Stimulated activated CD4-positive, alpha-beta T cell treated with anti-CD3 and anti-CD28 coated beads, TNF-alpha, amount 100 ng/mL, for 4 hours (primary cell): Measurements from ENCODE around the gene CLMP.
"Not testable (repeated sequence)": the region's sequence is repeated elsewhere in the genome, so short reads cannot be mapped to it uniquely, and the experiment has no call there.

Experiments used
- DNase-seq, 3 experiments: peaks; one replicate each; pipeline ENCODE4 v3.0.0-alpha.2; 2020; ENCODE audit warnings: low read depth in 3 of 3

The CLMP gene

DNA sequence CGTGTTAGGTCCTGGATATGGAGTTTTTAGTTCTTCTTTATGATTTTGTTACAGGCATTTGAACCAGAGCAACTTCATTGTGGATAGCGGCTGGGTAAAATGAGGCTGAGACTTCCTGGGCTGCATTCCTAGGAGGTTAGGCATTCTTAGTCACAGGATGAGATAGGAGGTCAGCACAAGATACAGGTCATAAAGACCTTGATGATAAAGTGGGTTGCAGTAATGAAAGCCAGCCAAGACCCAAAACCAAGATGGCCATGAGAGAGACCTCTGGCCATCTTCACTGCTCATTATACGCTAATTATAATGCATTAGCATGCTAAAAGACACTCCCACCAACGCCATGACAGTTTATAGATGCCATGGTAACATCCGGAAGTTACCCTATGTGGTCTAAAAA, 23.4 kb upstream of the CLMP start:
- no peak for DNase-seq

DNA sequence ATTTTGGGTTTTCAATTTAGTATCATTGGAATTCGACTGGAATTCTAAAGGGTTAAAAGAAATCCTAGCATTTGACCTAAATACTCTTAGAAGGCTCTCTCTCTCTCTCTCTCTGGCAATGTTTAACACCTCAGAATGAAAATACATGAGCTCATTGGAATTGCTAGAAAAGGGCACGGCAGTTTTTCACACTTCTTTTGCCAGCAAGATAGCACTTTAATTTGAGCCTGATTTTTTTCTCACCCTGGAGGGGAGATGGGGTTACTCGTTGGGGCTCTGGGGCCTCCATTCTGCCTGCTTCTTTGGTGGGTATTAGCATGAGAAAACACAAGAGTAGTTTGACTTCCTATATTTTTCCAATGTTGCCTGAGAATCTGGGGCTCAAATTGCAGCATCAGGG, 22.8 kb upstream of the CLMP start:
- DNase-seq = no peak

GRCh38 chr11:123216249-123216648, 21.2 kb upstream of the CLMP start:
- no peak for DNase-seq

- DNase-seq = no peak
Observed at GRCh38 chr11:123214940-123215339, 19.9 kb upstream of the CLMP start.

- no peak for DNase-seq
Observed at GRCh38 chr11:123214396-123214795, 19.3 kb upstream of the CLMP start.

DNA sequence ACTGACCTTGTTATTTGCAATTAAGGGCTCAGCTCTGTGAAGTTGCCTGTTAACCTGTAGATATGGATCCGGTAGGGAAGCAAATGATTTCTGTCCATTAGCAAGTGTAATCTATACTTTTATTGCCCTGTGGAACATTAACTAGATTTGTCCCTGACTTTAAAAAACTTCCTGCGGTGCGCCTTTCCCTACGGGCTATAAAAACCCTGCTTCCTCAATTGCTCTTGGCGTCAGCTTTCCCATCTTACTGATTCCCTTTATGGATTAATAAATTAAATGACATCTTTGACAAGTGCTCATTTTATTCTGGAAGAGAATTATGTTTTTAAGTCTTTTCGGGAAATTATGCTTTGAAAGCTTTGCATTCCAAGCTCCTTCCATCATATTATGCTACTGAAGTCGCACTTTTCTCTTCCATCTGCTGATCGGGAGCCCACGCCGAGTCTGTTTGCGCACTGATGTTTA, 18.3 kb upstream of the CLMP start:
- no peak for DNase-seq

DNA sequence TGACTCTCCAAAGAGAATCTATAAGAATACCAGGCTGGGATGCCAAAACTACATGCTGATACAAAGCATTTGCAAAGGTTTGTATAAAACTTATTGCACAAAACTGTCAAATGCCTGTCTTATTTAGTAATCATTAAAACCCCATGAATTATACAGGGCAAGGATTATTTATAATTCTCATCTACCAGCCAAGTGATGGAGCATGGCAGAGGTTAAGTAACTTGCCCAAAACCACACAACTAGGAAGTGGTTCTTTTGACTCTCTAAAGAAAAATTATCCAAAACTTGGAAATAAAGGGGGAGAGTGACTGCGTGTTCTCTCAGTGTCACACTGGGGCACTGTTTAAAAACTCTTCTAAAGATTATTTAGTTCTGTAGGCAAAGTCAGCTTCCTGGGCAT, 17.4 kb upstream of the CLMP start:
- DNase-seq = no peak

DNA sequence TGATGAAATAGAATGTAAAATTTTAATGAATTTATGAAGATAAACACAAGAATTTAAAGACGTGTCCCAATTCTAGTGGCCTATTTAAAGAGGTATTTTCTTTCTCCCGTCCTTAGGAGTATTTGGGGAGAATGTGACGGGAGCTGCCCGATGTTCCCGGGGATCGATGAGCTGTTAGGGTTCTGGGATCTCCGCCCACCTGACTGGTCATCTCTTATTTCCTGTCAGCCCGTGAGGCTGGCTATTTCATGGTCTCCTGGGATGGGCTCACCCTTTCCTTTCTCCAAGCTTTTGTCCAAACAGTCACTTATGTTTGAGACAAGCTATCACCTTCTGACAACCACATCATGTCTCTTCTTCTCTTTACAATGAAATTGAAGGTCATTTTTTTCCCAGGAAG, 16.9 kb upstream of the CLMP start:
- no peak for DNase-seq

GRCh38 chr11:123211149-123211852, 16.3 kb upstream of the CLMP start:
- DNase-seq = no peak

- no peak for DNase-seq
Observed at GRCh38 chr11:123209591-123209990, 14.5 kb upstream of the CLMP start.

DNA sequence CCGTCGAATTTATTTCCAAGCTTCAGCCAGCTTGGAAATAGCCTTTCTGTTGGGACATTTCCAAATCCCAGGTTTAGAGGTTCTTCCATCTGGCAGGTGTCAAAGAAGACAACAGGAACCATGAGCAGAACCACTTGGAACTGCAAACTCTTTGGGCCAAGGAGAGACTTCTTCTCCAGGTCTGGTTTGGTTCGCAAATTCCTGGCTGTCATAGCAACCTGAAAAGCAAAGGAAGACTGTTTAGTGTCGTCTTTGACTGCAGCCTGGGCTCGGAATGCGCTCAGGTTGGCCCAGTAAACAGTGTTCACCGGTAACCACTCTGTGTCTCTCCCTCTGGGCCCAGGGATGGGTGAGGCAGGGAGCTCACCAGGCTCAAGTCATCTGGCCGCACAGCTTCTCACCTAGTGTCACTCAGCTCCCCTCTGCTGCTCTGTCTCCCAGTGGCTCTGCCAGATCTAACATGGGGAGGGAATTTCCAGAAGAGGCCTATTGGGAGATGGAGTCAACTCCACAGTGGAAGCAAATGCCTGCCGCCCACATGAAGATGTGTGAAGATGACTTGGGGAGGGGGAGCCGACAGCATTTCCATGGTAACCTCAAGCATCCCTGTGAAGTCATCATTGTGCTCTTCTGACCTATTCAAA, 11.9 kb upstream of the CLMP start:
- DNase-seq = no peak

DNA sequence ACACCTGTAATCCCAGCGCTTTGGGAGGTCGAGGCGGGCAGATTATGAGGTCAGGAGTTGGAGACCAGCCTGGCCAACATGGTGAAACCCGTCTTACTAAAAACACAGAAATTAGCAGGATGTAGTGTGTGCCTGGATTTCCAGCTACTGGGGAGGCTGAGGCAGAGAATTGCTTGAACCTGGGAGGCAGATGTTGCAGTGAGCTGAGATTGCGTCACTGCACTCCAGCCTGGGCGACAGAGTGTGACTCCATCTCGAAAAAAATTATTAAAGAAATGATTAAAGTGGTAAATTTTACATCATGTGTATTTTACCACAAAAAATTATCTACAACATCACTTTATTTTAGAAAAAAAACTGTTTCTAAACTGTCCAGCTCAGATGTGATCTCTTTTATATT, 11.0 kb upstream of the CLMP start:
- not testable (repeated sequence) for DNase-seq

DNA sequence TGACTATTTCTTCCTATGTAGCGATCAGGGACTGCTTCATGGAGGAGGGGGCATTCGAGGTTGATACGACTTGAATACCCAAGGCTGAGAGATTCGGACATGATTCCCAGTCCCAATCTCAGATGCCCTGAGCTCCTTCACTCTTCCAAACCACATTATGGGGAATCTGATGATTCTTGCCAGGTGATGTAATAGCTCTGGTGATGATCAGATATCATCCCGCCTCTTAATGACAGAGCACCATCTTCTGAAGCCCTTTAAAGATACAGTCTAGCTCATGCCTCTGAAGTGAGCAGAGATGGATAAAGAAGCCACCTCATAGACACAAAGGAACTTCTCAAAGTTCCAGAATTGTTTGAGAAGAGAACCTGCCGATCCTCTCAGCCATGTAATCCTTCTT, 8.9 kb upstream of the CLMP start:
- DNase-seq = no peak

DNA sequence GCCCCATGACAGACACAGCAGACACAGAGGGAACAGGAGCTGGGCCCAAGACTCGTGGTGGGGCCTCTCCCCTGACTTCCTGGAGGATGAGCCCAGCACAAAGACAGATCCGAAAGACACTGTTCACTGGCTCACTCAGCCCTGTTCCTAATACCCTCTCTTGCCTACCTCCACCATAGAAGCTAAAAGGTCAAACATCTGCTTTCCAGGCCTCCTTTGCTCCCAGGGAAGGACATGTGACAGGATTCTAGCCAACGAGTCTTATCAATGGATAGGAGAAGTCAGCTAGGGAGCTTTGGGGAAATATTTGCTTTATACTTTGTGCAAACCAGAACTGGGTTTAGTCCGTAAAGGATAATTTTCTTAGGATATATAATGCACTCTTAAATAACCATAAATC, 8.4 kb upstream of the CLMP start:
- DNase-seq = no peak

DNA sequence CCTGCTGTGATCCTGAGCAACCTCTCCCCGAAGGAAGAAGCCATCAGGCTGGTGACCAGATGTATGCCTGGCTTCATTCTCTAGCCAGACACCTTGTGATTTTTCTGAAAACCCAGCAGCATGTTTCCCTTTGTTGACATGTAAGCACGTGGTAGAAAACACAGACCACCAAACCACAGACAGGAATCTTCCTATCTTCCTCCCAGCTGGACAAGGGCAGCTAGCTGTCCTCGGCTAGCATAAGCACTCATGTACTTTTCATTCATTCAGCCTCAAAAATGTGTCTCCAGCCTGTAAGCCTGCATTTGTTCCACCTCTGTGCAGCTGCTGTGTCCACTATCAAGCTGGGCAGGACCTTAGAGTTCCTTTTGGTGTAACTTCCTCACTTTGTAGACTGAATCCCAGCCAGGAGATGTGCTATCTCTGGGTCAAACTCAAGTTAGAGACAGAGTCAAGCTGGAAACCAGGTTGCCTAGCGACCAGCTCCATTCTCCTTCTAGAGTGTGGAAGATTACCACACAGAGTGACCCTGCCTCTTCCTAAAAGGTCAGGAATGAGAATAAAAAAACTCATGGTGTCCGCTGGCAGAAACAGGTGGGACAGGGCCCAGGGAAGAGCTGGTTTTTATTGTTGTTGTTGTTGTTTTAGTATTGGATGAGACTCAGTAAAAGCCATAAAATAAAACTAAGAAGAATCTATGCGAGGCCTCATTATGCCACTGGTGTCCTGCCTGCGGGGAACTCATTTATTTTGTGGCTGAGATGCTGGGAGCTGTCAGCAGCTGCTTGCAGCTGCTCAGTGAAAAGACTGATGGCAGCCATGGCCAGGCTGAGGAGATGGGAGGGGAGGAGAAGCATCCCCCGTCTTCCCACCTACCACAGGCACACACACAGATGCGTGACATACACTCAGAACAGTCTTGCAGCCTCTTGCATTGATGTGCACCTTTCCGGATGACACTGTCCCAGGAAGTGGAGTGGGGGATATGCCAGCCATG, 7.4 kb upstream of the CLMP start:
- DNase-seq = no peak

DNA sequence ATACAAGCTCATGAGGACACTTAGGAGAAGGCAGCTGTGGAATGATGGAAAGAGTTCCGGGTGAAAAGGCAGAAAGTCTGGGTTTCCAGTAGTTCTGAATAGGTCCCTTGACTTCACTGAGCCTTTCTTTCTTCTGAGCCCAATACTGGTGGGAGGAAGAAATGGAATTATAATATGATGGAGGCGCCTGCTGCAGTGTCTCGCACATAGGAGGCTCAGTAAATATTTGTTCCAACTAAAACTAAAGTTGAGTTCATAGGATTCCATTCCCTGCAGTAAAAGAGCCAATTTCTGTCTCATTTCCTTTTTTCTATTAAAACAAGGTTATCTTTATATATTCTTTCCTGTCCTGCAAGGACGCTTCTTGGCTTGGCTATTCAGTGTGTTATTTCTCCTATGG, 5.2 kb upstream of the CLMP start:
- no peak for DNase-seq

DNA sequence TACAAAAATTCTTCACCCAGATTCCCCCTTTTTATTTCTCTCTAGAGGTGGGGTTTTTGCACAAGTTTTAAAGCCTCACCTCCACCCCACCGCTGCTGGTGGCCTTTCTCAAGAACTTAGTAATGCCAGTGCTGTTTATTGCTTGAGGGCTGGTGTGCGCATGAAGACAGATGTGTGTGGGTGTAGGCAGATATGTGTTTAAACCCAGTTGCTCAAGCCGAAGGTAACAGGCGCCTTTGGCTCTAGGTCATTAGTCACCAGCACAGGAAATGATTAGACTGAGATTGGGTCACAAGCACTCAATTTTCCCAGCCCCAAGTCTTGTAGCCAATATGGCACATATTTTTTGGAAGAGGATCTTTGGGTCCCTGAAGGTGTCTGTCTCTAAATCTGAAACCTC, 2.7 kb upstream of the CLMP start:
- no peak for DNase-seq

DNA sequence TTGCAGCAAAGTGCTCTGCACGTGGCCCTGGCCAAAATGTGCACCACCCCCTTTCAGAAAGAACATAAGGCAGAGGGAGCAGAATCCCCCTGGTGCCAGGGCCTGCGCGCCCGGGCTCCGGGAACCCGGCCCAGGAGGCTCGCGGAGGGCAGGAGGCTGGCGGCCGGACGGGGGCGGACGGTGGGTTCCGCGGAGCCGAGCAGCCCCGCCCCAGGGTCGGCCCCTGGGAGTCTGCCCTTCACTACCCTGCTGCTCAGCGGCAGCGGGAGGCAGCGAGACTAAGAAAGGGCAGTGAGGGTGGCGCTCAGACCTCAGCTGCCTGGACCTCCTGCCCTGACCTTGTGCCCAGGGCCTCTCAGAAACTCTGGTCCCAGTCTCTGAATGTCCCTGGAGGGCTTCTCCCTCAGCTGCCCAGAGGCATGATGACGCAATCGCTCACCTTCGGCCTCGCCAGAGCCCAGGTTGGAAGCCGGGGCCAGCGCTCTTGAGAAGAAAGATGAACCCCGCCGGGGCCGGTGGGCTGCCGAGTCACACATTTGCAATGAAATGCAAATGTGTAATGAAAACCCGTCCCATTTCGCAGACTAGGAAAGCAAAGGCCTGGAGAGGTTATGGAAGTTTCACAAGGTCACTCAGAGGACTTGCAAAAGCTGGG, 1.1 kb upstream of the CLMP start:
- no peak for DNase-seq

DNA sequence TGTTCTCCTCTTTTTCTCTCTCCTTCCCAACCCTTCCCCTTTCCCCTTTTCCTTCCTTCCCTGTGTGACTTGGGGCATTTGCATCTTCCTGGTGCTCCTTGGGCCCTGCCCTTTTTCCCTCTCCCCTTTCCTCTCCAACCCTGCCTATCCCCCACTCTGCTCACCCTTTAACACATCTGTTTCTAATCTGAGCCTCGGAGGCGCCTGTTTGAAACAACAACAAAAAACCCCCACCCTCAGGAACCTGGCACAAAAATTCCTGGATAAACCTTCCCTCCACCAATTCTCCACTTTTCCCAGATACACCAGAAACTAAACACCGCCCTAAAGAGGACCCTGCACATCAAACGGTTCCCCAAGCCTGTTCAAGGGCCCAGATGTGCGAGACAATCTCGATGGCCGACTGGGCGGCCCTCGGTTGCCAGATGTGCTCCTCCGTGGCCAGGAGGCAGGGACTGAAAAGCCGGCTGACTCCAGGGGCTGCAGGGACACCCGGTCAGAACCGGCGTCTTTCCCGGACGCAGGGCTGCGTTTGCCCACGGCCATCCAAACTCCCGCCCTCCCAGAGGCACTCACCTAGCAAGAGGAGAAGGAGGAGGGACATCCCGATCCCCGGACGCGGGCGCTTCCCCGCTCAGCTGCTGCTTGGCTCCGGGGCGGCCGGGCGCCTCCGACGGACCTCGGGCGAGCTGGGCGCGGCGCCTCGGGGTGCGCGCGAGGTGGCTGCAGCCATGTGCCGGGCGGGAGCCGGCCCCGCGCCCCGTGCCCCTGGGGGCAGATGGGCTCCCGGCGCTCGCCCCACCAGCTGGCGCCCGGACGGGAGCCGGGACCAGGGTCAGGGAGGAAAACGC, 486 bp downstream of the CLMP start:
- DNase-seq = no peak

DNA sequence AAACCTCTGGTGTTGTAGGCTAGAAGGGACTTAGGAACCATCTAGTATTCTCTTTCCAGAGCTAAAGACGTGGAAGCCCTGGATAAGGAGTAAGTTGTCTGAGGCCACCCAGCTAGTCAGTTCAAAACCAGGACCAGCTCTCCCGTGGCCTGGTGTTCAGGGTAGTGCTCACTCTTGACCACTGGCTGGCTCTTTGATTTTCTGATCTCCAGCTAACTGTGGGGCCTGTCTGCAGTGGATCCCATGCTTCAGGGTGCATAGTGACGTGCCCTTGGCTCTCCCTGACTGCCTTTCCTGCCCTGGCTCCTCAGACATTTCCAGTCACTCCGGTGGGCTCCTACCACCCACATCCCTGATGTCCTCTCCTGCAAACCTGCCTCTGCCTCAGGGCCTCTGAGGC, 1.3 kb downstream of the CLMP start:
- DNase-seq = no peak

DNA sequence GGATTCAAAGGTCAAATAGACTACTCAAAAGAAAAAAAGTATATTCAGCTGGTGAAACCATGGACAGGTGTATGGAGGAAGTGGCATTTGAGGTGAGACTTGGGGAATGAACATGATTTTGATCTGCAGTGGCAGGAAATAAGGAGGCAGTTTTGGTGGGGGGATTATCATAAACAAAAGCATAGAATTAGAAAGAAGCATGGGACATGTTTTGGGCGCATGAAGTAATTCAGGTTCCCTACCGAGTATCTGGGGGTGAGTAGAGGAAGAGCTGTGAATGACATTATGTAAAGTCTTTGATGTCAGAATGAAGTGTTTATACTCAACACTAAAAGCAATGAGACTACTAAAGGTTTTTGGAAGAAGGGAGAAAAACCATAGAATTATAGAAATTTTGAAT, 3.1 kb downstream of the CLMP start:
- no peak for DNase-seq
